ENCODE results near the gene PHLPP1. TPM values are rescaled to one million over a fixed set of nuclear protein-coding genes. Genes with fewer than 3 reads are reported as not detected.

Gene PHLPP1
- total RNA-seq, 4 donors from 2014 or later: 15.7 to 21.8 (median 20.5) TPM

DNA sequence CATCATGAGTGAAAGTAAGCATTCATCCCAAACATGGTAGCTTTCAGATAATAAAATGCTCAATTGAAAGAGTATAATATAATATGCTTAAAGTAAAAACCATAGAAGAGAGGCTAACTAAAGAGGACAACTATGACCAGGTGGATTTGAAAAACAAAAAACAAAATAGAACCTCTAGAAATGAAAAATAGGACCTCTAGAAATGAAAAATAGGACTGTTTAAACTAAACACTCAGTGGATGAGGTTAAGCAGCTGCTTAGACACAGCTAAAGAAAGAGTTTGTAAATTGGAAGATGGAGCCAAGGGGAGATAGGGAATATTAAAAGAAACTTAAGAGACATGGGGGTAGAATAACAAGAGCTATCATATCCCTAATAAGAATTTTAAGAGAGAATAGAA, 302.6 kb downstream of the PHLPP1 start:
- DNase-seq: no peak
- Histone ChIP-seq H3K27ac (no peak overlapping the region), H3K27me3 (no peaks in the 10 kb centered on the region), H3K4me1 (no peaks in the 10 kb centered on the region), H3K4me3 (no peak overlapping the region), H3K9me3 (no peaks in the 10 kb centered on the region), H3K36me3 (no peaks in the 10 kb centered on the region)
- TF ChIP-seq, protein P1, sequence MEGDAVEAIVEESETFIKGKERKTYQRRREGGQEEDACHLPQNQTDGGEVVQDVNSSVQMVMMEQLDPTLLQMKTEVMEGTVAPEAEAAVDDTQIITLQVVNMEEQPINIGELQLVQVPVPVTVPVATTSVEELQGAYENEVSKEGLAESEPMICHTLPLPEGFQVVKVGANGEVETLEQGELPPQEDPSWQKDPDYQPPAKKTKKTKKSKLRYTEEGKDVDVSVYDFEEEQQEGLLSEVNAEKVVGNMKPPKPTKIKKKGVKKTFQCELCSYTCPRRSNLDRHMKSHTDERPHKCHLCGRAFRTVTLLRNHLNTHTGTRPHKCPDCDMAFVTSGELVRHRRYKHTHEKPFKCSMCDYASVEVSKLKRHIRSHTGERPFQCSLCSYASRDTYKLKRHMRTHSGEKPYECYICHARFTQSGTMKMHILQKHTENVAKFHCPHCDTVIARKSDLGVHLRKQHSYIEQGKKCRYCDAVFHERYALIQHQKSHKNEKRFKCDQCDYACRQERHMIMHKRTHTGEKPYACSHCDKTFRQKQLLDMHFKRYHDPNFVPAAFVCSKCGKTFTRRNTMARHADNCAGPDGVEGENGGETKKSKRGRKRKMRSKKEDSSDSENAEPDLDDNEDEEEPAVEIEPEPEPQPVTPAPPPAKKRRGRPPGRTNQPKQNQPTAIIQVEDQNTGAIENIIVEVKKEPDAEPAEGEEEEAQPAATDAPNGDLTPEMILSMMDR (IDR thresholded peaks at IDR 0.05): no peak
- no peak for TF ChIP-seq POLR2A (IDR thresholded peaks at IDR 0.05)

GRCh38 chr18:63022429-63023022, 307.2 kb downstream of the PHLPP1 start:
- TF ChIP-seq, protein P1 (IDR thresholded peaks at IDR 0.05): peak in 3 of 6 experiments; percentile 3 to 9 (median 6)
- no peak for TF ChIP-seq POLR2A (IDR thresholded peaks at IDR 0.05)
- H3K4me3 ChIP-seq: no peak overlapping the region
- H3K9me3 ChIP-seq: no peaks in the 10 kb centered on the region
- no peak for DNase-seq
- H3K4me1 ChIP-seq: no peaks in the 10 kb centered on the region
- no peak overlapping the region for H3K27ac ChIP-seq
- no peaks in the 10 kb centered on the region for H3K36me3 ChIP-seq
- no peaks in the 10 kb centered on the region for H3K27me3 ChIP-seq

GRCh38 chr18:63025251-63026090, 310.1 kb downstream of the PHLPP1 start:
- Histone ChIP-seq H3K27me3 (no peaks in the 10 kb centered on the region), H3K9me3 (no peaks in the 10 kb centered on the region), H3K4me1 (no peaks in the 10 kb centered on the region), H3K36me3 (no peaks in the 10 kb centered on the region), H3K27ac (no peak overlapping the region), H3K4me3 (no peak overlapping the region)
- no peak for DNase-seq
- TF ChIP-seq, protein P1 (IDR thresholded peaks at IDR 0.05): peak in 4 of 6 experiments; percentile 12 to 47 (median 30)
- TF ChIP-seq POLR2A (IDR thresholded peaks at IDR 0.05): no peak

GRCh38 chr18:63028380-63028779, 313.0 kb downstream of the PHLPP1 start:
- Histone ChIP-seq H3K27me3 (no peaks in the 10 kb centered on the region), H3K4me1 (no peaks in the 10 kb centered on the region), H3K4me3 (no peak overlapping the region), H3K9me3 (no peaks in the 10 kb centered on the region), H3K27ac (no peak overlapping the region), H3K36me3 (no peaks in the 10 kb centered on the region)
- DNase-seq: no peak
- no peak for TF ChIP-seq POLR2A (IDR thresholded peaks at IDR 0.05)
- TF ChIP-seq, protein P1 (IDR thresholded peaks at IDR 0.05): no peak

Small RNA genes lying within 50 kb of the gene (small RNA-seq; reads per million reads assigned to genes)
- gene RNU6-142P: 0 reads per million in 2 donors

Other genes with a start within 250 kb of the PHLPP1 start
- gene ZCCHC2, start 192.5 kb upstream of the PHLPP1 start, total RNA-seq: 10 to 100 TPM; 35.6 to 54.5 (median 37.2) TPM

Data from Peyer's patch (tissue), 4 donors.